HEK293 (cell line): ENCODE measurements around the gene C3.
"Not testable (repeated sequence)": the region's sequence is repeated elsewhere in the genome, so short reads cannot be mapped to it uniquely, and the experiment has no call there.

Experiments
- CTCF ChIA-PET: fragments of 350-600 bp; formaldehyde crosslinking; extraction: SDS; loops from one replicate; lab custom pipeline; 2021; ENCODE audit warnings: antibody characterized with exemption; lab: Yijun Ruan, JAX
- POLR2A ChIA-PET: fragments of 300-600 bp; formaldehyde crosslinking; extraction: SDS; loops from one replicate; lab custom pipeline; 2020; ENCODE audit warnings: antibody characterized with exemption, inconsistent platforms; lab: Yijun Ruan, JAX
- H3K27ac ChIP-seq: fragments of 200-500 bp; sonication (Bioruptor generic); 2 replicates; pipeline ENCODE4 v1.5.1; 2014; ENCODE audit warnings: low read depth, low read length, control low read depth, inconsistent platforms; ENCODE audit errors: extremely low read depth
- H3K36me3 ChIP-seq, 2 experiments: fragments of 200-500 bp in 1 of 2; sonication (Bioruptor generic) in 1 of 2; 1 replicate in 1 of 2; 2 replicates in 1 of 2; pipeline ENCODE4 v1.5.1; 2014 to 2017; ENCODE audit warnings: inconsistent platforms in 2 of 2, low read length in 2 of 2; ENCODE audit not compliant: control insufficient read depth in 2 of 2, insufficient read depth in 1 of 2
- H3K4me1 ChIP-seq: fragments of 200-500 bp; sonication (Bioruptor generic); 2 replicates; pipeline ENCODE4 v1.5.1; 2014; ENCODE audit warnings: mild to moderate bottlenecking, low read length, inconsistent platforms; ENCODE audit not compliant: control insufficient read depth, insufficient read depth
- H3K4me3 ChIP-seq: 2 replicates; pipeline ENCODE4 v1.5.1; 2011; ENCODE audit warnings: low read depth, mild to moderate bottlenecking, control low read depth, low read length, moderate library complexity
- H3K9me3 ChIP-seq: fragments of 200-500 bp; sonication (Bioruptor generic); 2 replicates; pipeline ENCODE4 v1.5.1; 2014; ENCODE audit warnings: low read depth, low read length, inconsistent platforms; ENCODE audit not compliant: control insufficient read depth, insufficient read depth
- EGR2 ChIP-seq: fragments of 450-650 bp; formaldehyde crosslinking; IDR thresholded peaks from 2 replicates; pipeline ENCODE4 v1.5.1; 2016; ENCODE audit warnings: low read depth, missing biosample characterization, missing genetic modification characterization
- GLIS1 ChIP-seq: fragments of 450-650 bp; formaldehyde crosslinking; IDR thresholded peaks from 2 replicates; pipeline ENCODE4 v1.5.1; 2016; ENCODE audit warnings: missing biosample characterization, missing genetic modification characterization
- KLF17 ChIP-seq: fragments of 450-650 bp; formaldehyde crosslinking; IDR thresholded peaks from 2 replicates; pipeline ENCODE4 v1.5.1; 2016; ENCODE audit warnings: missing biosample characterization, missing genetic modification characterization
- KLF9 ChIP-seq: fragments of 450-650 bp; formaldehyde crosslinking; IDR thresholded peaks from 2 replicates; pipeline ENCODE4 v1.5.1; 2016; ENCODE audit warnings: missing biosample characterization, missing genetic modification characterization, low read depth
- OSR2 ChIP-seq: fragments of 450-650 bp; formaldehyde crosslinking; IDR thresholded peaks from 2 replicates; pipeline ENCODE4 v1.5.1; 2016; ENCODE audit warnings: missing biosample characterization, missing genetic modification characterization
- PATZ1 ChIP-seq: fragments of 450-650 bp; formaldehyde crosslinking; IDR thresholded peaks from 2 replicates; pipeline ENCODE4 v1.5.1; 2016; ENCODE audit warnings: missing biosample characterization, missing genetic modification characterization
- PRDM2 ChIP-seq: fragments of 450-650 bp; formaldehyde crosslinking; IDR thresholded peaks from 2 replicates; pipeline ENCODE4 v1.5.1; 2016; ENCODE audit warnings: missing biosample characterization, missing genetic modification characterization, borderline replicate concordance
- SCRT1 ChIP-seq: fragments of 450-650 bp; formaldehyde crosslinking; IDR thresholded peaks from 2 replicates; pipeline ENCODE4 v1.5.1; 2016; ENCODE audit warnings: missing biosample characterization, missing genetic modification characterization, borderline replicate concordance
- SP7 ChIP-seq: fragments of 450-650 bp; formaldehyde crosslinking; IDR thresholded peaks from 2 replicates; pipeline ENCODE4 v1.5.1; 2016; ENCODE audit warnings: missing biosample characterization, missing genetic modification characterization
- ZBTB1 ChIP-seq: fragments of 450-650 bp; formaldehyde crosslinking; IDR thresholded peaks from 2 replicates; pipeline ENCODE4 v1.5.1; 2016; ENCODE audit warnings: missing biosample characterization, missing genetic modification characterization
- ZBTB20 ChIP-seq: fragments of 450-650 bp; formaldehyde crosslinking; IDR thresholded peaks from 2 replicates; pipeline ENCODE4 v1.5.1; 2016; ENCODE audit warnings: missing biosample characterization, missing genetic modification characterization
- ZBTB48 ChIP-seq: fragments of 450-650 bp; formaldehyde crosslinking; IDR thresholded peaks from 2 replicates; pipeline ENCODE4 v1.5.1; 2016; ENCODE audit warnings: missing biosample characterization, missing genetic modification characterization
- ZBTB8A ChIP-seq: fragments of 450-650 bp; formaldehyde crosslinking; IDR thresholded peaks from 2 replicates; pipeline ENCODE4 v1.5.1; 2016; ENCODE audit warnings: missing biosample characterization, missing genetic modification characterization
- ZEB2 ChIP-seq: fragments of 450-650 bp; formaldehyde crosslinking; IDR thresholded peaks from 2 replicates; pipeline ENCODE4 v1.5.1; 2016; ENCODE audit warnings: missing biosample characterization, missing genetic modification characterization
- ZFHX2 ChIP-seq: fragments of 450-650 bp; formaldehyde crosslinking; conservative IDR thresholded peaks from 2 replicates; pipeline ENCODE4 v1.5.1; 2016; ENCODE audit warnings: missing biosample characterization, missing genetic modification characterization
- ZFP3 ChIP-seq: fragments of 450-650 bp; formaldehyde crosslinking; IDR thresholded peaks from 2 replicates; pipeline ENCODE4 v1.5.1; 2016; ENCODE audit warnings: low read depth, missing biosample characterization, missing genetic modification characterization
- ZNF112 ChIP-seq: fragments of 450-650 bp; formaldehyde crosslinking; IDR thresholded peaks from 2 replicates; pipeline ENCODE4 v1.5.0; 2017; ENCODE audit warnings: missing biosample characterization, missing genetic modification characterization
- ZNF248 ChIP-seq: fragments of 450-650 bp; formaldehyde crosslinking; IDR thresholded peaks from 2 replicates; pipeline ENCODE4 v1.5.1; 2017; ENCODE audit warnings: missing biosample characterization, missing genetic modification characterization
- ZNF366 ChIP-seq: fragments of 450-650 bp; formaldehyde crosslinking; conservative IDR thresholded peaks from 2 replicates; pipeline ENCODE4 v1.5.1; 2016; ENCODE audit warnings: missing biosample characterization, missing genetic modification characterization
- ZNF398 ChIP-seq: fragments of 450-650 bp; formaldehyde crosslinking; IDR thresholded peaks from 2 replicates; pipeline ENCODE4 v1.5.1; 2017; ENCODE audit warnings: missing biosample characterization, missing genetic modification characterization
- ZNF423 ChIP-seq: fragments of 450-650 bp; formaldehyde crosslinking; IDR thresholded peaks from 2 replicates; pipeline ENCODE4 v1.5.1; 2016; ENCODE audit warnings: missing biosample characterization, missing genetic modification characterization
- ZNF514 ChIP-seq: fragments of 450-650 bp; formaldehyde crosslinking; IDR thresholded peaks from 2 replicates; pipeline ENCODE4 v1.5.1; 2016; ENCODE audit warnings: missing biosample characterization, missing genetic modification characterization
- ZNF521 ChIP-seq: fragments of 450-650 bp; formaldehyde crosslinking; IDR thresholded peaks from 2 replicates; pipeline ENCODE4 v1.5.1; 2017; ENCODE audit warnings: missing biosample characterization, mild to moderate bottlenecking, missing genetic modification characterization
- ZNF548 ChIP-seq: fragments of 450-650 bp; formaldehyde crosslinking; IDR thresholded peaks from 2 replicates; pipeline ENCODE4 v1.5.1; 2016; ENCODE audit warnings: missing biosample characterization, missing genetic modification characterization
- ZNF558 ChIP-seq: fragments of 450-650 bp; formaldehyde crosslinking; IDR thresholded peaks from 2 replicates; pipeline ENCODE4 v1.5.1; 2016; ENCODE audit warnings: missing biosample characterization, missing genetic modification characterization
- ZNF600 ChIP-seq: fragments of 450-650 bp; formaldehyde crosslinking; IDR thresholded peaks from 2 replicates; pipeline ENCODE4 v1.5.1; 2016; ENCODE audit warnings: missing biosample characterization, missing genetic modification characterization
- ZNF664 ChIP-seq: fragments of 450-650 bp; formaldehyde crosslinking; IDR thresholded peaks from 2 replicates; pipeline ENCODE4 v1.5.1; 2016; ENCODE audit warnings: missing biosample characterization, missing genetic modification characterization

Gene C3

GRCh38 chr19:6674868-6675305 is 45.6 kb downstream of the C3 start:
- TF ChIP-seq ZNF366 (tag by site-specific recombination) (no peak), ZNF664 (tag by site-specific recombination) (no peak), ZFP3 (tag by site-specific recombination) (no peak), GLIS1 (tag by site-specific recombination) (peak; percentile 49), ZNF423 (tag by site-specific recombination) (no peak), ZNF521 (tag by site-specific recombination) (no peak), KLF17 (tag by site-specific recombination) (peak; percentile 83), PRDM2 (tag by site-specific recombination) (no peak), OSR2 (no peak), ZNF248 (no peak), ZBTB20 (tag by site-specific recombination) (no peak), SP7 (0 out of 2 replicates have a peak, but pooled peaks have one; percentile 16), ZNF112 (tag by site-specific recombination) (no peak), PATZ1 (0 out of 2 replicates have a peak, but pooled peaks have one; percentile 40), ZNF514 (no peak), ZBTB8A (tag by site-specific recombination) (peak; percentile 64; the same call in 1 of the 2 replicates), ZBTB48 (peak; percentile 79; the same call in 1 of the 2 replicates), KLF9 (tag by site-specific recombination) (no peak), ZNF398 (tag by site-specific recombination) (peak; percentile 81), ZNF558 (tag by site-specific recombination) (no peak), ZNF600 (0 out of 2 replicates have a peak, but pooled peaks have one; percentile 31), SCRT1 (no peak), ZEB2 (tag by site-specific recombination) (peak; percentile 46; the same call in 1 of the 2 replicates), EGR2 (tag by site-specific recombination) (0 out of 2 replicates have a peak, but pooled peaks have one; percentile 43), ZFHX2 (tag by site-specific recombination) (peak; percentile 78), ZNF548 (tag by site-specific recombination) (peak; percentile 88), ZBTB1 (no peak)
- H3K4me3 ChIP-seq = no peak overlapping the region

GRCh38 chr19:6674408-6674807 is 46.0 kb downstream of the C3 start:
- H3K36me3 ChIP-seq, H3K9me3 ChIP-seq, POLR2A ChIA-PET, H3K4me3 ChIP-seq, H3K4me1 ChIP-seq, H3K27ac ChIP-seq: not testable (repeated sequence)
- CTCF ChIA-PET = interaction anchor here (0.7 kb wide), 1 partner anchor 497 kb away, joined by 4 read pairs; no protein-coding TSS in a partner anchor

More at GRCh38 chr19:6674868-6675305, 45.6 kb downstream of the C3 start:
- H3K4me1 ChIP-seq = no peaks in the 10 kb centered on the region
- no peaks in the 10 kb centered on the region for H3K36me3 ChIP-seq
- no peak overlapping the region for H3K27ac ChIP-seq
- CTCF ChIA-PET = interaction anchor here (0.7 kb wide), 1 partner anchor 498 kb away, joined by 4 read pairs; no protein-coding TSS in a partner anchor
- POLR2A ChIA-PET = no interaction called here
- H3K9me3 ChIP-seq = no peaks in the 10 kb centered on the region
